Fibroblast of pulmonary artery (primary cell): ENCODE data around the gene OR52W1.
"Not testable (repeated sequence)": the region's sequence is repeated elsewhere in the genome, so short reads cannot be mapped to it uniquely, and the experiment has no call there.

Source experiments
- DNase-seq: peaks from one replicate; pipeline ENCODE4 v3.0.0-alpha.2; 2010; ENCODE audit warnings: low read depth
- H3K4me3 ChIP-seq: replicated peaks from 2 replicates; pipeline ENCODE4 v1.5.1; 2011; ENCODE audit warnings: low read depth, mild to moderate bottlenecking, control low read depth, low read length, moderate library complexity
- TF ChIP-seq, protein P1 (sequence below): IDR thresholded peaks from 2 replicates; pipeline ENCODE4 v1.5.1; 2011; ENCODE audit warnings: mild to moderate bottlenecking, control low read depth, low read length, inconsistent platforms; ENCODE audit errors: missing control alignments

OR52W1 gene

GRCh38 chr11:6237761-6238302 lies 38.8 kb downstream of the OR52W1 start:
- no peak overlapping the region for H3K4me3 ChIP-seq
- DNase-seq: no peak
- TF ChIP-seq, protein P1, sequence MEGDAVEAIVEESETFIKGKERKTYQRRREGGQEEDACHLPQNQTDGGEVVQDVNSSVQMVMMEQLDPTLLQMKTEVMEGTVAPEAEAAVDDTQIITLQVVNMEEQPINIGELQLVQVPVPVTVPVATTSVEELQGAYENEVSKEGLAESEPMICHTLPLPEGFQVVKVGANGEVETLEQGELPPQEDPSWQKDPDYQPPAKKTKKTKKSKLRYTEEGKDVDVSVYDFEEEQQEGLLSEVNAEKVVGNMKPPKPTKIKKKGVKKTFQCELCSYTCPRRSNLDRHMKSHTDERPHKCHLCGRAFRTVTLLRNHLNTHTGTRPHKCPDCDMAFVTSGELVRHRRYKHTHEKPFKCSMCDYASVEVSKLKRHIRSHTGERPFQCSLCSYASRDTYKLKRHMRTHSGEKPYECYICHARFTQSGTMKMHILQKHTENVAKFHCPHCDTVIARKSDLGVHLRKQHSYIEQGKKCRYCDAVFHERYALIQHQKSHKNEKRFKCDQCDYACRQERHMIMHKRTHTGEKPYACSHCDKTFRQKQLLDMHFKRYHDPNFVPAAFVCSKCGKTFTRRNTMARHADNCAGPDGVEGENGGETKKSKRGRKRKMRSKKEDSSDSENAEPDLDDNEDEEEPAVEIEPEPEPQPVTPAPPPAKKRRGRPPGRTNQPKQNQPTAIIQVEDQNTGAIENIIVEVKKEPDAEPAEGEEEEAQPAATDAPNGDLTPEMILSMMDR: no peak

DNA sequence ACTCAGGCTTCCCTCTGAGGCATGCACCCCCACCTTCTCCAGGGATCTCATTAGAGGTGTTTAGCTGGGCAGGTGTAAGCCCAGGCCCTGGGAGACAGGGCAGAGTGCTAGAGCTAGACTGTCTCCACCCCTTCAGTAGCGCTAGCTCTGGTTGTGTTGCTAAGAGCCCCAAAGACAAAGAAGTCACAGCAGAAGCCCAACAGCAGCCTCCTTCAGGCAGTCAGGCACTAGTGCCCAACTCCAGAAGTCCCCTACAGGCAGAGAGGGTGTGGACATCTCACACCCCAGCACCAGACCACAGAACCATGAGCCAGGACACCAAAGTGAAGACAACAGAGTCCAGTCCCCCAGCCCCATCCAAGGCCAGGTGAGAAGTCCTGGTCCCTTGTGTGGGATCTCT lies 39.9 kb downstream of the OR52W1 start, which contains the start of gene CNGA4:
Gene CNGA4 (plus strand): TSS at position 188 of the 400 bp plus-strand sequence. CDS start 118 bp downstream, at position 306.
- no peak for DNase-seq
- no peak within 1 kb of the TSS for H3K4me3 ChIP-seq
- TF ChIP-seq, protein P1: no peak

GRCh38 chr11:6240139-6240538 lies 41.1 kb downstream of the OR52W1 start:
- DNase-seq: no peak
- no peak overlapping the region for H3K4me3 ChIP-seq
- TF ChIP-seq, protein P1: no peak

DNA sequence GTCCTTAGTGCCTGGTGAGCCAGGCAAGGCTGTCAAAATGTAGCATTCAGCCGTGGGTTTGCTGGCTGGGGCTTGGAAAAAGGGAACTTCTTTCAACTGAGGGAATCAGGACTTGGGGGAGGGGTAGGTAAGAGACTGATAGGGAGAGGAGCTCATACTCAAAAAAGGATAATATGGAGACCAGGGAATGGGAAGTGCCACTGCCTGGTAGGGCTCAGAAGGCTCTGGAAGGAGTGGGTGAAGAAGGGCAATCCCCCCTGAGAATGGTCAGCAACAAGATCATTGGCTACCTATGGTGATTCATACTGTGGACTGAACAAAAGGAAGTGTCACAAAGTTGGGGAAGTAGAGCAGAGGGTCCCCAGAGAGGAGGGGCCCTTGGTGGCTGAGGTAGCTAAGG lies 41.8 kb downstream of the OR52W1 start:
- no peak for DNase-seq
- no peak overlapping the region for H3K4me3 ChIP-seq
- TF ChIP-seq, protein P1: no peak

GRCh38 chr11:6241316-6241715 lies 42.3 kb downstream of the OR52W1 start:
- TF ChIP-seq, protein P1: no peak
- DNase-seq: no peak

DNA sequence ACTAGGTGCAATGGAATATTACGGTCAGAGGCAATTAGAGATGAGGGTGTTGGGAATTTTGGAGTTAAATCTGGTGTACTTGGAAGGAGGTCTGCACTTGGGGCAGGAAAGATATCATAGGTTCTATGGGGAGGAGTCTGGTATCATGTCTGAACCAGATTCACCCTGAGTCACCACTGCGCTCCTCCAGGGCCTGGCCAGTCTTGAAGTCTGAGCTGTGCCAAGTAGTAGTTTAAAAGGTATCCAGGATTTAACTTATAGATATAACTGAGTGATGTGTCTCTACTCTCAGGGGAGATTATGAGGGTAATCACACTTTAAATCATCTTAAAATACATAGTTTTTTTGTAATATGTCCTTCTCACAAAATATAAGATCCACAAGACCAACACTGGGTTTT lies 46.5 kb downstream of the OR52W1 start:
- no peak for DNase-seq
- TF ChIP-seq, protein P1: no peak
- H3K4me3 ChIP-seq: no peak overlapping the region

More at GRCh38 chr11:6241316-6241715, 42.3 kb downstream of the OR52W1 start:
- H3K4me3 ChIP-seq: no peak overlapping the region

- peak; percentile 88 for DNase-seq
- H3K4me3 ChIP-seq: no peak overlapping the region
- TF ChIP-seq, protein P1: no peak
These were observed 49.2 kb downstream of the OR52W1 start for GRCh38 chr11:6248248-6248647.

DNA sequence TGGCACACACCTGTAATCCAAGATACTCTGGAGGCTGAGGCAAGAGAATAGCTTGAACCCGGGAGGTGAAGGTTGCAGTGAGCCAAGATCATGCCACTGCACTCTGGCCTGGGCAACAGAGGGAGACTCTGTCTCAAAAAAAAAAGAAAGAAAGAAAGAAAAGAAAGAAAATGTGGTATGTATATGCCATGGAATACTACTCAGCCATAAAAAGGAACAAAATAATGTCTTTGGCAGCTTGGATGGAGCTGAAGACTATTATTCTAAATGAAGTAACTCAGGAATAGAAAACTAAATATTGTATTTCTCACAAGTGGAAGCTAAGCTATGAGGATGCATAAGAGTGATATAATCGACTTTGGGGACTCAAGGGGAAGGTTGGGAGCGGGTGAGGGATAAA lies 49.9 kb downstream of the OR52W1 start:
- H3K4me3 ChIP-seq, DNase-seq: not testable (repeated sequence)
